Right lobe of liver (tissue), 4 donors: Measurements from ENCODE around the gene CCDC122.

Experiments
- POLR2A ChIP-seq: fragments of 450-650 bp; IDR thresholded peaks from one replicate; pipeline ENCODE4 v1.6.1; 2017; ENCODE audit warnings: antibody characterized with exemption, mild to moderate bottlenecking
- TF ChIP-seq, protein P1 (sequence below), 4 donors: fragments of 200-600 bp in 3 of 4; fragments of 450-650 bp in 1 of 4; IDR thresholded peaks; one replicate each; pipeline versions ENCODE4 v1.5.1 to v1.8.0; 2016 to 2022; ENCODE audit warnings: antibody characterized with exemption in 4 of 4, mild to moderate bottlenecking in 2 of 4
- donor health status: DM: no; HTN: no; CAD: no.
- donor health status: DM: no; HTN: no; CAD: no.
- donor health status: DM: no; HTN: yes; CAD: no.

DNA sequence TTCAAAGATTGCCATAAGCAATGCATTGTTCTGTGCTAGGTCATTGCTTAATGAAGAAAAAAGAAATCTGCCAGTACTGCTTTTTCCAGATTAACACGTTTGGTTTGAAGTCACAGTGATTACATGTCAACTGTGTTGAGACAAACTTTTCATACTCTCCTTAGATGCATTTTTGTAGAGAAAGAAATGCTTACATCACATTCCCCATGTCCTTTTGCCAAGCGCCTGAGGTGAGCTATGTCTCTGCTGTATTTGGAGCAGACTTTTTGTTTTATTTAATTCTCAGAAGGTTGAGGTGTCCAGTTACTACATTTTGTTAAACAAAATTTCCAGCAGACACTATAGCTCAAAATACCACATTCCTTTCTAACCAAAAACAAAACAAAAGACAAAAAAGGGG, 16.4 kb upstream of the CCDC122 start:
- TF ChIP-seq, protein P1, sequence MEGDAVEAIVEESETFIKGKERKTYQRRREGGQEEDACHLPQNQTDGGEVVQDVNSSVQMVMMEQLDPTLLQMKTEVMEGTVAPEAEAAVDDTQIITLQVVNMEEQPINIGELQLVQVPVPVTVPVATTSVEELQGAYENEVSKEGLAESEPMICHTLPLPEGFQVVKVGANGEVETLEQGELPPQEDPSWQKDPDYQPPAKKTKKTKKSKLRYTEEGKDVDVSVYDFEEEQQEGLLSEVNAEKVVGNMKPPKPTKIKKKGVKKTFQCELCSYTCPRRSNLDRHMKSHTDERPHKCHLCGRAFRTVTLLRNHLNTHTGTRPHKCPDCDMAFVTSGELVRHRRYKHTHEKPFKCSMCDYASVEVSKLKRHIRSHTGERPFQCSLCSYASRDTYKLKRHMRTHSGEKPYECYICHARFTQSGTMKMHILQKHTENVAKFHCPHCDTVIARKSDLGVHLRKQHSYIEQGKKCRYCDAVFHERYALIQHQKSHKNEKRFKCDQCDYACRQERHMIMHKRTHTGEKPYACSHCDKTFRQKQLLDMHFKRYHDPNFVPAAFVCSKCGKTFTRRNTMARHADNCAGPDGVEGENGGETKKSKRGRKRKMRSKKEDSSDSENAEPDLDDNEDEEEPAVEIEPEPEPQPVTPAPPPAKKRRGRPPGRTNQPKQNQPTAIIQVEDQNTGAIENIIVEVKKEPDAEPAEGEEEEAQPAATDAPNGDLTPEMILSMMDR (IDR thresholded peaks at IDR 0.05): no peak
- TF ChIP-seq POLR2A: no peak
